ENCODE measurements around the gene SMPDL3B. TPM values are rescaled to one million over a fixed set of nuclear protein-coding genes. Genes with fewer than 3 reads are reported as not detected.

SMPDL3B gene
- total RNA-seq, 6 experiments from 2014 or later, result 0.14 to 1.1 (median 0.49) TPM; not detected in 2

DNA sequence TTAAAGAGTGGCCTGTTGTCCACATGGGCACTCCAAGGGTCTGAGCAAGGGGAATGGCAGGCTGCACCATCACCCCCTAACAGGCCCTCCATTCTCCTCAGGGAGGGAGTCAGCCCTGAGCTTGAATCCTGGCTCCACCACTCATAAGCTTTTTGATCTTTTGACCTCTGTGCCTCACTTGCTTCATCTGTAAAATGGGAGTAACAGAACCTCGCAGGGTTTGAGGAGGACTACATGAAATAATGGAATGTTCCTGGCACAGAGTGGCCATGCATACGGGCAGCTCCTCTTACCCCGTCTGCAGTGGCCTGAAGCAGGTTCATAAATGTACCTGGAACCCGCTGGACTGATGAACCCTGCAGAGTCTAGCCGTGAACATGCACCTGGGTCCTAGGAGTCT lies 22.9 kb downstream of the SMPDL3B start:
- no peak for ATAC-seq
- TF ChIP-seq CTCF (IDR thresholded peaks at IDR 0.05) (no peak), POLR2A (IDR thresholded peaks at IDR 0.05) (no peak)
- Histone ChIP-seq H3K9me3 (no peaks in the 10 kb centered on the region), H3K27me3 (no peaks in the 10 kb centered on the region), H3K27ac (no peak overlapping the region), H3K4me3 (no peak overlapping the region), H3K4me1 (peaks cover 0 to 29% (median 6%) of the 10 kb centered on the region in 4 donors), H3K36me3 (no peaks in the 10 kb centered on the region)
- WGBS (ENCODE audit: insufficient coverage, low coverage, low lambda C conversion rate, missing lambda C conversion rate), result 71% methylated on average over 2 of the region's 5 CpGs
- intact Hi-C loops (cut with DNase I), result no loop called here
- DNase-seq, result no peak

GRCh38 chr1:27958513-27958912 lies 23.7 kb downstream of the SMPDL3B start:
- Histone ChIP-seq H3K9me3 (no peaks in the 10 kb centered on the region), H3K27me3 (no peaks in the 10 kb centered on the region), H3K27ac (no peak overlapping the region), H3K4me3 (no peak overlapping the region), H3K36me3 (no peaks in the 10 kb centered on the region), H3K4me1 (peaks cover 0 to 20% (median 4%) of the 10 kb centered on the region in 4 donors)
- ATAC-seq (no peak), DNase-seq (peak in 1 of 3 donors; percentile 38)
- intact Hi-C loops (cut with DNase I), result no loop called here
- 89% methylated on average over 6 of the region's 26 CpGs for WGBS (ENCODE audit: insufficient coverage, low coverage, low lambda C conversion rate, missing lambda C conversion rate)
- no peak for TF ChIP-seq POLR2A (IDR thresholded peaks at IDR 0.05)
- TF ChIP-seq CTCF (IDR thresholded peaks at IDR 0.05), result no peak

GRCh38 chr1:27959792-27960603 lies 25.2 kb downstream of the SMPDL3B start, which contains the start of gene XKR8:
XKR8 (plus strand) TSS chr1:27959973; CDS start chr1:27960070, 97 bp downstream.
- H3K27ac ChIP-seq, result peak within 1 kb of the TSS; percentile 81 to 92 (median 90)
- no peaks in the 10 kb centered on the region for H3K36me3 ChIP-seq
- ATAC-seq (peak; percentile 91 to 97 (median 95)), DNase-seq (peak; percentile 88 to 90 (median 90))
- H3K27me3 ChIP-seq, result no peaks in the 10 kb centered on the region
- H3K4me3 ChIP-seq, result peak within 1 kb of the TSS; percentile 57 to 86 (median 72)
- 1% methylated on average over 16 of the region's 68 CpGs for WGBS (ENCODE audit: insufficient coverage, low coverage, low lambda C conversion rate, missing lambda C conversion rate)
- intact Hi-C loops (cut with DNase I), result no loop called here
- TF ChIP-seq CTCF (IDR thresholded peaks at IDR 0.05), result peak; percentile 42 to 68 (median 52)
- peak; percentile 75 for TF ChIP-seq POLR2A (IDR thresholded peaks at IDR 0.05)
- H3K4me1 ChIP-seq, result peaks cover 0 to 20% (median 4%) of the 10 kb centered on the region in 4 donors
- no peaks in the 10 kb centered on the region for H3K9me3 ChIP-seq

- peak overlapping the region in 1 of 3 donors; percentile 90 for H3K27ac ChIP-seq
- intact Hi-C loops (cut with DNase I), result no loop called here
- TF ChIP-seq POLR2A (IDR thresholded peaks at IDR 0.05) (no peak), CTCF (IDR thresholded peaks at IDR 0.05) (no peak)
- H3K4me1 ChIP-seq, result peaks cover 0 to 20% (median 4%) of the 10 kb centered on the region in 4 donors
- H3K27me3 ChIP-seq, result no peaks in the 10 kb centered on the region
- H3K36me3 ChIP-seq, result no peaks in the 10 kb centered on the region
- peak in 1 of 3 donors; percentile 33 for DNase-seq
- no peaks in the 10 kb centered on the region for H3K9me3 ChIP-seq
- peak overlapping the region; percentile 57 to 86 (median 72) for H3K4me3 ChIP-seq
- peak in 1 of 4 donors; percentile 33 for ATAC-seq
- WGBS (ENCODE audit: insufficient coverage, low coverage, low lambda C conversion rate, missing lambda C conversion rate), result 54% methylated on average over 5 of the region's 13 CpGs
These were observed 26.2 kb downstream of the SMPDL3B start for GRCh38 chr1:27960762-27961645.

Data from right lobe of liver (tissue), 6 donors.